ENCODE results near the gene NTHL1.

The NTHL1 gene

DNA sequence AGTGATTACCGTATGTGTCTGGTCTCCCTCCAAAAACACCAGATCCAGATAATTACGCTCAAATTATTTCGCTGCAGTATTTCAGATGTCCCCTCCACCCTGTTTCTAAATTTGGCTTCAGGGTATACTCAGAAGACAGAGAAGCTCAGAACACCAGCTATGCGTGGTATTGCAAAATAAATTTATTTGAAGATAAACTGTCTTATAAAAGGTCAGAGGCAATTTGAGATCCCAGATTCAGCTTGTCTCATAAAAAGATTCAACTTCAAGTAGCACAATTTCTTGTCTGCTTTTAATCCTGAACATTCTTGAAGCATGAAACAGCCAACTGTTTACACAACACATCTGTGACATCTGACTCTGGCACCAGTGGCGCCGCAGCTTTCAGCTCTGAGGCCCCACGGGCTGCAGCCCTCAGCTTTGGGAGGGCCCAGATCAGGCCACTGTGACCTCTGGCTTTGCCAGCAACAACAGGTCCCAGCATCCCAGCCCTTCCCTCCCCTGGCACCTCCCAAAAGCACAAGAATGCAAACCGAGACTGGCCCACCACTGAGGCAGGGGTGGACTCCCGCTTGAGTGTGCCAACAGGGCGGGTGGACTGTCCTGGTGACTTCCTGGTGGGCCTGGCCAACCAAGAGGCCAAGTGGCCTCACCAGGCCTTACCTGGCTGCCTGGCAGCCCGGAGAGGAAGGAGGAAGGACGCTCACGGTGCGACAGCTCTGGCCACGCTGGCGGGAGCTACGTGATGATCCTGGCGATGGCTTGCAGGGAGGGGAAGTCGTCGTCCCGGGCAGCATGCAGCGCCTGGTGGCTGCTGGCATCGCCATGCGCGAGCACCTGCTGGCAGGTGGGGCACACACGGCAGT lies 49.9 kb downstream of the NTHL1 start:
- no peak for DNase-seq (ENCODE audit: low read depth)
- H3K4me3 ChIP-seq (ENCODE audit: low read length) = no peak overlapping the region
- TF ChIP-seq, protein P1, sequence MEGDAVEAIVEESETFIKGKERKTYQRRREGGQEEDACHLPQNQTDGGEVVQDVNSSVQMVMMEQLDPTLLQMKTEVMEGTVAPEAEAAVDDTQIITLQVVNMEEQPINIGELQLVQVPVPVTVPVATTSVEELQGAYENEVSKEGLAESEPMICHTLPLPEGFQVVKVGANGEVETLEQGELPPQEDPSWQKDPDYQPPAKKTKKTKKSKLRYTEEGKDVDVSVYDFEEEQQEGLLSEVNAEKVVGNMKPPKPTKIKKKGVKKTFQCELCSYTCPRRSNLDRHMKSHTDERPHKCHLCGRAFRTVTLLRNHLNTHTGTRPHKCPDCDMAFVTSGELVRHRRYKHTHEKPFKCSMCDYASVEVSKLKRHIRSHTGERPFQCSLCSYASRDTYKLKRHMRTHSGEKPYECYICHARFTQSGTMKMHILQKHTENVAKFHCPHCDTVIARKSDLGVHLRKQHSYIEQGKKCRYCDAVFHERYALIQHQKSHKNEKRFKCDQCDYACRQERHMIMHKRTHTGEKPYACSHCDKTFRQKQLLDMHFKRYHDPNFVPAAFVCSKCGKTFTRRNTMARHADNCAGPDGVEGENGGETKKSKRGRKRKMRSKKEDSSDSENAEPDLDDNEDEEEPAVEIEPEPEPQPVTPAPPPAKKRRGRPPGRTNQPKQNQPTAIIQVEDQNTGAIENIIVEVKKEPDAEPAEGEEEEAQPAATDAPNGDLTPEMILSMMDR (IDR thresholded peaks at IDR 0.05; ENCODE audit: insufficient read depth, low read depth, low read length, missing control alignments) = no peak

DNA sequence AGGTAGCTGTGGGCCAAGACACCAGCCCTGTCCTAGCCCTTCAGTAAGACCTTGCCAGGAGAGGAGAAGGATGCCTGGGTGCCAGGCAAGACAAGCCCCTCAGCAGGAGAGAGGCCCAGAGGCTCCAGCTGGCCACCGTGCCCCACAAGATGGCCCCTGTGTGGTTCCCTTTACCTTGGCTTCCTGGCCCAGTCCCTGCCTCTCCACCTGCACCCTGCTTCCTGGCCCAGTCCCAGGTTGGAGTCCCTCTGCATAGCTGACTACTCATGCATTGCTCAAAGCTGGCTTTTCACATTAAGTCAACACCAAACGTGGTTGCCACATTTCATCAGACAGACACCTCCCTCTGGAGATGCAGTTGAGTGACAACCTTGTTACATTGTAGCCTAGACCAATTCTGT lies 53.9 kb downstream of the NTHL1 start:
- no peak overlapping the region for H3K4me3 ChIP-seq (ENCODE audit: low read length)
- TF ChIP-seq, protein P1 (IDR thresholded peaks at IDR 0.05; ENCODE audit: insufficient read depth, low read depth, low read length, missing control alignments) = no peak
- peak; percentile 92 for DNase-seq (ENCODE audit: low read depth)

DNA sequence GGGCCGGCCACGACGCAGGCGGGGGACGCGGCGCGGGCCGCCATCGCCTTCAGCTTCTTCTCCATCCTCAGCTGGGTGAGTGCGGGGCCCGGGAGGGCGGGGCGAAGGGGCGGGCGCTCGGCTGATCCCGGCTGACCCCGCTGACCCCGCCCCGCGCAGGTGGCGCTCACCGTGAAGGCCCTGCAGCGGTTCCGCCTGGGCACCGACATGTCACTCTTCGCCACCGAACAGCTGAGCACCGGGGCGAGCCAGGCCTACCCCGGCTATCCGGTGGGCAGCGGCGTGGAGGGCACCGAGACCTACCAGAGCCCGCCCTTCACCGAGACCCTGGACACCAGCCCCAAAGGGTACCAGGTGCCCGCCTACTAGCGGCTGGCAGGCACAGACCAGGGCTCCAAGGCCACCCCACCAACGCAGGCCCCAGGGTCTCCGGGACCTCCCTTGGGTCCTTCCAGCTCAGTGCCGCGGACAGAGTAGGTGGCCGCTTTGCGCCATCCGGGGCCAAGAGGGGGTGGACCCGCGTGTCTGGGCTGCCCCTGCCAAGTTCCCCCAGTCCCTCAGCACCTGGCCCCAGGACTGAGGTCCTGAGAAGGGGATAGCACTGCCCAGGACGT lies 54.8 kb downstream of the NTHL1 start:
- no peak for DNase-seq (ENCODE audit: low read depth)
- H3K4me3 ChIP-seq (ENCODE audit: low read length) = no peak overlapping the region
- TF ChIP-seq, protein P1 (IDR thresholded peaks at IDR 0.05; ENCODE audit: insufficient read depth, low read depth, low read length, missing control alignments) = no peak

DNA sequence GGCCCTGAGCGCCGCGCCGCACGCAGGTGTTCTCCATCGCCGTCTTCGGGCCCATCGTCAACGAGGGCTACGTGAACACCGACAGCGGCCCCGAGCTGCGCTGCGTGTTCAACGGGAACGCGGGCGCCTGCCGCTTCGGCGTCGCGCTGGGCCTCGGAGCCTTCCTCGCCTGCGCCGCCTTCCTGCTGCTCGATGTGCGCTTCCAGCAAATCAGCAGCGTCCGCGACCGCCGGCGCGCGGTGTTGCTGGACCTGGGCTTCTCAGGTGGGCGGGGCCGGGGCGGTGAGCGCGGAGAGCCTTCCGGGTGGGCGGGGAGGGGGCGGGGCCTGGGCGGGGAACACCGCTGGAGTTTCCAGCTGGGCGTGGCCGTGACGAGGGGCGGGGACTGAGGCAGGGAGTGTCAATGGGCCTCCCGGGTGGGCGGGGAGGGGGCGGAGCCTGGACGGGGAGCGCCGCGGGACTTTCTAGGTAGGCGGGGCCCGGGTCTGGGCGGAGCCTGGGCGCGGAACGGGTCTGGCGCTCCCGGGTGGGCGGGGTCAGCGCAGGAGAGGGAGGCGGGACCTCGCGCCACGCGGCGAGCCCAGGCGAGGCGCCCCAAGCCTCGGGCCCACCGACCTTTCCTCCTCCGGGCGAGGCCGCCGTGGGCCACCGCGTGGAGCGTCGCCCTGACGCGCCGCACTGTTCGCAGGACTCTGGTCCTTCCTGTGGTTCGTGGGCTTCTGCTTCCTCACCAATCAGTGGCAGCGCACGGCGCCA lies 55.5 kb downstream of the NTHL1 start:
- DNase-seq (ENCODE audit: low read depth) = peak; percentile 93
- TF ChIP-seq, protein P1 (IDR thresholded peaks at IDR 0.05; ENCODE audit: insufficient read depth, low read depth, low read length, missing control alignments) = no peak
- peak overlapping the region; percentile 11 for H3K4me3 ChIP-seq (ENCODE audit: low read length)

DNA sequence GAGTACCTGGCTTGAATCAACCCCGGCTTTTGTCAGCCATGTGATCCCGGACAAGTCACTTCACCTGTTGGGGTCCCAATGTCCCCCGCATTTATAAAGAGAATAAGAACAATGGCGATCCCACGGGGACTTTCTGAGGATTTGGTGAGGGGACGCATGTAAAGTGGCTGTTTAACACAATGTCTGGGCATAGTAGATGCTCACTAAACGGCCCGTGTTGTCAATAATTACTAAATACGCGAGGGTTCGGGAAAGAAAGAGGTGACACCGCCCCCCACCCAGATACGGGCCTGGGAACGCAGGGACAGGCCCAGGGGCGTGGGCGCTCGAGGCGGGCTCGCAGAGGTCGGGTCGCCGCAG lies 56.1 kb downstream of the NTHL1 start:
- DNase-seq (ENCODE audit: low read depth) = no peak
- TF ChIP-seq, protein P1 (IDR thresholded peaks at IDR 0.05; ENCODE audit: insufficient read depth, low read depth, low read length, missing control alignments) = no peak
- H3K4me3 ChIP-seq (ENCODE audit: low read length) = no peak overlapping the region

DNA sequence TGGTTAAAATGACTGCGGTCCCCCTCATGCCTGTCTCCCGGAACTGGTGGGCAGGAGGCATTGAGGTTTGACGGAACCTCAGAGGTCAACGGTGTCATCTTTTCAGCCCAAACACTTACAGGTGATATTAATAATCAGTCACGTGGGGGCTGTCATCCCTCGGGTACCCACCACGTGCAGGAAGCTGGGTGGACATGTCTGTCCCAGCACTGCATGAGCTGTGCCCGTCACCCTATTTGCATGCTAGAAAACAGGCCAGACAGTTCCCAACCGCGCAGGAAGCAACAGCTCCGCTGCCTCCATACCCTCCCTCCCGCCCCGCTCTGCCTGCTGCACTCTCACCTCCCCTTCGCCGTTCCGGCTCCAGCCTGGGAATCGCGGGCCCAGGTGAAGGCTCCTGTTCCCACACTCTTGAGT lies 56.5 kb downstream of the NTHL1 start:
- DNase-seq (ENCODE audit: low read depth) = no peak
- TF ChIP-seq, protein P1 (IDR thresholded peaks at IDR 0.05; ENCODE audit: insufficient read depth, low read depth, low read length, missing control alignments) = no peak
- no peak overlapping the region for H3K4me3 ChIP-seq (ENCODE audit: low read length)

Data from epithelial cell of esophagus (primary cell).